C4-2B (cell line): ENCODE data around the gene CYP3A5.

ENCODE experiments used
- ZFX ChIP-seq: fragments of 450-650 bp; IDR thresholded peaks from 2 replicates; pipeline ENCODE4 v1.6.1; 2017
- TF ChIP-seq, protein P1 (sequence below): fragments of 450-650 bp; conservative IDR thresholded peaks from 2 replicates; pipeline ENCODE4 v1.5.1; 2017; ENCODE audit warnings: mild to moderate bottlenecking

GRCh38 chr7:99618726-99619125, 61.1 kb downstream of the CYP3A5 start:
- TF ChIP-seq, protein P1, sequence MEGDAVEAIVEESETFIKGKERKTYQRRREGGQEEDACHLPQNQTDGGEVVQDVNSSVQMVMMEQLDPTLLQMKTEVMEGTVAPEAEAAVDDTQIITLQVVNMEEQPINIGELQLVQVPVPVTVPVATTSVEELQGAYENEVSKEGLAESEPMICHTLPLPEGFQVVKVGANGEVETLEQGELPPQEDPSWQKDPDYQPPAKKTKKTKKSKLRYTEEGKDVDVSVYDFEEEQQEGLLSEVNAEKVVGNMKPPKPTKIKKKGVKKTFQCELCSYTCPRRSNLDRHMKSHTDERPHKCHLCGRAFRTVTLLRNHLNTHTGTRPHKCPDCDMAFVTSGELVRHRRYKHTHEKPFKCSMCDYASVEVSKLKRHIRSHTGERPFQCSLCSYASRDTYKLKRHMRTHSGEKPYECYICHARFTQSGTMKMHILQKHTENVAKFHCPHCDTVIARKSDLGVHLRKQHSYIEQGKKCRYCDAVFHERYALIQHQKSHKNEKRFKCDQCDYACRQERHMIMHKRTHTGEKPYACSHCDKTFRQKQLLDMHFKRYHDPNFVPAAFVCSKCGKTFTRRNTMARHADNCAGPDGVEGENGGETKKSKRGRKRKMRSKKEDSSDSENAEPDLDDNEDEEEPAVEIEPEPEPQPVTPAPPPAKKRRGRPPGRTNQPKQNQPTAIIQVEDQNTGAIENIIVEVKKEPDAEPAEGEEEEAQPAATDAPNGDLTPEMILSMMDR: no peak
- TF ChIP-seq ZFX: no peak
